KMS-11 (cell line): ENCODE measurements around the gene FAM78A.

Experiments
- H2AFZ ChIP-seq: fragments of 200-600 bp; sonication (generic); 2 replicates; pipeline ENCODE4 v1.6.1; 2016; ENCODE audit warnings: antibody characterized with exemption, mixed run types, low read depth
- H3K27ac ChIP-seq: fragments of 200-600 bp; sonication (generic); 2 replicates; pipeline ENCODE4 v1.6.1; 2016; ENCODE audit warnings: mild to moderate bottlenecking, mixed run types
- H3K27me3 ChIP-seq: fragments of 200-600 bp; sonication (generic); 2 replicates; pipeline ENCODE4 v1.6.1; 2017; ENCODE audit warnings: mild to moderate bottlenecking, low read depth, mixed run types, moderate library complexity; ENCODE audit not compliant: insufficient read depth
- H3K36me3 ChIP-seq: fragments of 200-600 bp; sonication (generic); 2 replicates; pipeline ENCODE4 v1.6.1; 2017; ENCODE audit warnings: mild to moderate bottlenecking, mixed run types; ENCODE audit not compliant: insufficient read depth
- H3K4me1 ChIP-seq: fragments of 200-600 bp; sonication (generic); 2 replicates; pipeline ENCODE4 v1.6.1; 2016; ENCODE audit warnings: mild to moderate bottlenecking, low read depth, mixed run types; ENCODE audit not compliant: poor library complexity, severe bottlenecking
- H3K4me2 ChIP-seq: fragments of 200-600 bp; sonication (generic); 2 replicates; pipeline ENCODE4 v1.7.0; 2016; ENCODE audit warnings: mild to moderate bottlenecking, mixed run types
- H3K4me3 ChIP-seq: fragments of 200-600 bp; sonication (generic); IDR thresholded peaks from 2 replicates; pipeline ENCODE4 v1.6.1; 2017; ENCODE audit warnings: low read depth, low read length, mixed read lengths; ENCODE audit not compliant: insufficient read depth
- H3K79me2 ChIP-seq: fragments of 200-600 bp; sonication (generic); 2 replicates; pipeline ENCODE4 v1.6.1; 2016; ENCODE audit warnings: low read depth, mixed run types; ENCODE audit not compliant: insufficient read depth
- H3K9ac ChIP-seq: fragments of 200-600 bp; sonication (generic); 2 replicates; pipeline ENCODE4 v1.6.1; 2016; ENCODE audit warnings: mild to moderate bottlenecking, mixed run types
- H4K20me1 ChIP-seq: fragments of 200-600 bp; sonication (generic); 2 replicates; pipeline ENCODE4 v1.6.1; 2016; ENCODE audit warnings: mild to moderate bottlenecking, mixed run types; ENCODE audit not compliant: insufficient read depth
- CTCF ChIP-seq: fragments of 200-600 bp; sonication (generic); conservative IDR thresholded peaks from 2 replicates; pipeline ENCODE4 v1.6.1; 2017; ENCODE audit warnings: low read depth, mild to moderate bottlenecking, antibody characterized with exemption, low read length, moderate library complexity, mixed read lengths

FAM78A gene

GRCh38 chr9:131319486-131319885, 43.2 kb upstream of the FAM78A start:
- no peak overlapping the region for H3K4me2 ChIP-seq
- H3K9ac ChIP-seq = no peak overlapping the region
- H3K27me3 ChIP-seq = no peaks in the 10 kb centered on the region
- H3K27ac ChIP-seq = no peak overlapping the region
- no peaks in the 10 kb centered on the region for H3K79me2 ChIP-seq
- no peaks in the 10 kb centered on the region for H4K20me1 ChIP-seq
- H2AFZ ChIP-seq = no peak overlapping the region
- H3K36me3 ChIP-seq = no peaks in the 10 kb centered on the region
- no peak overlapping the region for H3K4me3 ChIP-seq
- H3K4me1 ChIP-seq = no peaks in the 10 kb centered on the region
- TF ChIP-seq CTCF = no peak

GRCh38 chr9:131318231-131319085, 42.1 kb upstream of the FAM78A start:
- no peak overlapping the region for H3K27ac ChIP-seq
- no peak overlapping the region for H2AFZ ChIP-seq
- no peaks in the 10 kb centered on the region for H3K27me3 ChIP-seq
- no peaks in the 10 kb centered on the region for H3K36me3 ChIP-seq
- no peak overlapping the region for H3K4me2 ChIP-seq
- H3K9ac ChIP-seq = no peak overlapping the region
- H3K4me3 ChIP-seq = no peak overlapping the region
- H3K79me2 ChIP-seq = no peaks in the 10 kb centered on the region
- H4K20me1 ChIP-seq = no peaks in the 10 kb centered on the region
- no peaks in the 10 kb centered on the region for H3K4me1 ChIP-seq
- TF ChIP-seq CTCF = no peak

- no peaks in the 10 kb centered on the region for H3K36me3 ChIP-seq
- peaks cover 4% of the 10 kb centered on the region; the same call in 1 of the 2 replicates for H3K27me3 ChIP-seq
- no peak for TF ChIP-seq CTCF
- no peaks in the 10 kb centered on the region for H4K20me1 ChIP-seq
- no peak overlapping the region for H3K27ac ChIP-seq
- no peaks in the 10 kb centered on the region for H3K4me1 ChIP-seq
- no peak overlapping the region for H3K4me3 ChIP-seq
- H3K4me2 ChIP-seq = no peak overlapping the region
- H3K9ac ChIP-seq = no peak overlapping the region
- no peak overlapping the region for H2AFZ ChIP-seq
- no peaks in the 10 kb centered on the region for H3K79me2 ChIP-seq
Observed at GRCh38 chr9:131312822-131313770, 36.8 kb upstream of the FAM78A start.

GRCh38 chr9:131312246-131312645, 35.9 kb upstream of the FAM78A start:
- no peak overlapping the region for H3K9ac ChIP-seq

More at GRCh38 chr9:131312246-131312645, 35.9 kb upstream of the FAM78A start:
- Histone ChIP-seq H3K4me1 (no peaks in the 10 kb centered on the region), H2AFZ (no peak overlapping the region), H3K36me3 (no peaks in the 10 kb centered on the region), H4K20me1 (no peaks in the 10 kb centered on the region), H3K4me3 (no peak overlapping the region), H3K27me3 (peaks cover 4% of the 10 kb centered on the region; the same call in 1 of the 2 replicates), H3K4me2 (no peak overlapping the region), H3K27ac (no peak overlapping the region), H3K79me2 (no peaks in the 10 kb centered on the region)
- no peak for TF ChIP-seq CTCF
